ENCODE results near the gene TLCD2. TPM values are rescaled to one million over a fixed set of nuclear protein-coding genes. Genes with fewer than 3 reads are reported as not detected.
A peak's percentile ranks its signal among the peaks of the same experiment; 100 is the strongest.

The TLCD2 gene
- total RNA-seq: 1 to 10 TPM; 1.5 to 6.1 (median 2.3) TPM
- polyA plus RNA-seq: 1 to 10 TPM; 1.5 to 3.3 TPM
- long read RNA-seq, donor 1, partial matches to known transcripts: 0 of 2 reads
- long read RNA-seq, donor 1, other reads (novel, unspliced or antisense): 2 of 2 reads
- long read RNA-seq, donor 2, partial matches to known transcripts: 0 of 1 reads
- long read RNA-seq, donor 2, other reads (novel, unspliced or antisense): 1 of 1 reads
- long read RNA-seq, donor 3, partial matches to known transcripts: 0 of 3 reads
- long read RNA-seq, donor 3, other reads (novel, unspliced or antisense): 3 of 3 reads

GRCh38 chr17:1709971-1710806, at the start of gene TLCD2:
TLCD2 (minus strand) TSS chr17:1710377; CDS start chr17:1710242, 135 bp downstream.
- peaks cover 0 to 37% (median 32%) of the 10 kb centered on the region in 9 donors for H3K36me3 ChIP-seq
- TF ChIP-seq CTCF (IDR thresholded peaks at IDR 0.05): no peak
- TF ChIP-seq POLR2A (IDR thresholded peaks at IDR 0.05): peak in 1 of 2 donors; percentile 67
- 2 to 5% (median 3%) methylated on average over 19 to 83 of the region's 83 CpGs for WGBS, 4 donors
- no peaks in the 10 kb centered on the region for H3K27me3 ChIP-seq
- intact Hi-C loops (cut with DNase I): loop anchor here in 6 of 10 donors (2.0 to 10.0 kb wide), 7 partner anchors 25 to 685 kb away; partner anchors contain the start of genes OVCA2 (in 1 of the 6) and PRPF8 (in 1 of the 6)
- ATAC-seq (peak in 3 of 4 donors; percentile 20 to 54 (median 50)), DNase-seq (peak; percentile 81 to 88 (median 84))
- H3K4me1 ChIP-seq: peaks cover 4 to 55% (median 42%) of the 10 kb centered on the region in 12 donors
- peak within 1 kb of the TSS; percentile 15 to 88 (median 80) for H3K27ac ChIP-seq
- H3K9me3 ChIP-seq: no peaks in the 10 kb centered on the region
- H3K4me3 ChIP-seq: peak within 1 kb of the TSS; percentile 57 to 98 (median 75)

GRCh38 chr17:1759529-1759928, 49.4 kb upstream of the TLCD2 start:
- intact Hi-C loops (cut with DNase I): no loop called here
- WGBS, 4 donors: 85 to 93% (median 89%) methylated on average over 5 of the region's 5 CpGs
- peak overlapping the region in 1 of 12 donors; percentile 64 for H3K27ac ChIP-seq

GRCh38 chr17:1758807-1759206, 48.6 kb upstream of the TLCD2 start:
- intact Hi-C loops (cut with DNase I): no loop called here
- TF ChIP-seq POLR2A (IDR thresholded peaks at IDR 0.05) (no peak), CTCF (IDR thresholded peaks at IDR 0.05) (no peak)
- 60 to 70% (median 64%) methylated on average over 15 of the region's 15 CpGs for WGBS, 4 donors
- H3K36me3 ChIP-seq: no peaks in the 10 kb centered on the region
- H3K9me3 ChIP-seq: no peaks in the 10 kb centered on the region
- ATAC-seq: no peak
- no peaks in the 10 kb centered on the region for H3K27me3 ChIP-seq
- peak in 2 of 5 donors; percentile 54 to 72 for DNase-seq
- H3K4me1 ChIP-seq: peaks cover 0 to 33% (median 3%) of the 10 kb centered on the region in 12 donors
- peak overlapping the region in 1 of 12 donors; percentile 64 for H3K27ac ChIP-seq
- H3K4me3 ChIP-seq: no peak overlapping the region

More at GRCh38 chr17:1759529-1759928, 49.4 kb upstream of the TLCD2 start:
- Histone ChIP-seq H3K4me1 (peaks cover 0 to 39% (median 9%) of the 10 kb centered on the region in 12 donors), H3K9me3 (no peaks in the 10 kb centered on the region), H3K36me3 (no peaks in the 10 kb centered on the region), H3K27me3 (no peaks in the 10 kb centered on the region), H3K4me3 (no peak overlapping the region)
- no peak for DNase-seq
- TF ChIP-seq POLR2A (IDR thresholded peaks at IDR 0.05) (no peak), CTCF (IDR thresholded peaks at IDR 0.05) (no peak)
- ATAC-seq: no peak

- Histone ChIP-seq H3K36me3 (no peaks in the 10 kb centered on the region), H3K9me3 (no peaks in the 10 kb centered on the region), H3K27ac (no peak overlapping the region), H3K4me1 (peaks cover 0 to 30% (median 0%) of the 10 kb centered on the region in 12 donors), H3K4me3 (no peak overlapping the region), H3K27me3 (no peaks in the 10 kb centered on the region)
- no peak for ATAC-seq
- intact Hi-C loops (cut with DNase I): no loop called here
- 65 to 75% (median 74%) methylated on average over 16 to 17 of the region's 17 CpGs for WGBS, 4 donors
- DNase-seq: no peak
- no peak for TF ChIP-seq POLR2A (IDR thresholded peaks at IDR 0.05)
- TF ChIP-seq CTCF (IDR thresholded peaks at IDR 0.05): no peak
Observed at GRCh38 chr17:1755827-1756262, 45.7 kb upstream of the TLCD2 start.

All from heart left ventricle (tissue), 16 donors.